GM18909 (cell line): ENCODE measurements around the gene OR8H3.
"Not testable (repeated sequence)": the region's sequence is repeated elsewhere in the genome, so short reads cannot be mapped to it uniquely, and the experiment has no call there.

Source experiments
- ATAC-seq: cut with Tn5 transposase; IDR thresholded peaks from one replicate; pipeline ENCODE4 v1.9.1; 2021; ENCODE audit warnings: mild to moderate bottlenecking; ENCODE audit not compliant: unreplicated experiment, poor library complexity

OR8H3 gene

DNA sequence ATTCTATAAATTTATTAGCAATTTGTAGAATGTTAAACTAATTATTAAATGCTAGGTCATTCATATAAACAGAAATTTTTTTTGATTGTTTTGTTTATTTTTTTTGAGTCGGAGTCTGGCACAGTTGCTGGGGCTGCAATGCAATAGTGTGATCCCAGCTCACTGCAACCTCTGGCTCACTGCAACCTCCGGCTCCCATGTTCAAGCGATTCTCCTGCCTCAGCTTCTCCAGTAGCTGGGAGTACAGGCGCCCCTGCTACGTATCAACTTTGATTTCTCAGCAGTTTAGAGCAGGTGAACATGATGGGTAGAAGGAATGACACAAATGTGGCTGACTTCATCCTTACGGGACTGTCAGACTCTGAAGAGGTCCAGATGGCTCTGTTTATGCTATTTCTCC lies at the start of gene OR8H3:
OR8H3 (plus strand) TSS at position 301 of the 400 bp plus-strand sequence; CDS start at position 301, 0 bp downstream.
- no peak for ATAC-seq

DNA sequence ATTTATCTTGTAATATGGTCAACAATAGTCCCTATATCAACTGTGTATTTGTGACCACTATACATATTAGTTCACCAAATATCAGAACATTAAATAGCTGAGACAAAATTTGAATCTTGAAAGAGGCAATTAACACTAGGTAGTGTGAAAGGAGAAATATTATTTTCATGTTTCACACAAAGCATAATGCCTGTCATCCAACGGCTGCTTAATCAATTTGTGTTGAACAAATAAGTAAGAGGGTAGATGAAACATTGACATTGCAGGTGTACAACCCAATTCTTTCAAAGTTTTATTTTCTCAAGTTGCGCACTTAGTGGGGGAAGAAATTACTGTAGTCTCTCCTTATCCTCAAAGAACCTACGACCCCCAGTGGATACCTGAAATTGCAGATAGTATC lies 32.5 kb upstream of the OR8H3 start:
- no peak for ATAC-seq

DNA sequence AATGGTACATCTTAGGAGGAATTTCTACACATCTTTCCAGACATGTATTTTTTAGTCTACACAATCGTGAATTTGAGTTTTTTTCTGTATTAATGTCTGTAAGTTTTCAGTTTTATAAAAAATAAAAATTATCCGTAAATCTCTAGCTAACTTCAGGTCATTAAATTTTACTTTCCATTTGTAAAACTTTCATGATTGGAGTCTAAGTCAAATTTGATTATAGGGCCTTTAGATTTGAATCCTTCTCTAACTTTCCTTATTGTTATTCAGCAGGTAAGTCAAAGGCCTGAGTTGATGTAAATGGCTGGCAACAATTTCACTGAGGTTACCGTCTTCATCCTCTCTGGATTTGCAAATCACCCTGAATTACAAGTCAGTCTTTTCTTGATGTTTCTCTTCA lies 29.2 kb upstream of the OR8H3 start, which contains the start of gene OR8I2:
OR8I2 (plus strand) TSS at position 301 of the 400 bp plus-strand sequence; CDS start at position 301, 0 bp downstream.
- ATAC-seq: no peak

GRCh38 chr11:56103210-56103737 lies 18.9 kb upstream of the OR8H3 start, which contains the start of gene OR8H2:
Gene OR8H2 (plus strand): TSS chr11:56103687. CDS start chr11:56105043, 1,356 bp downstream.
- no peak for ATAC-seq

- ATAC-seq: no peak
Measured at GRCh38 chr11:56140151-56140661, 18.0 kb downstream of the OR8H3 start, which contains the start of gene OR8J3. Gene OR8J3 (minus strand): TSS chr11:56140201. CDS start chr11:56137718, 2,483 bp downstream.

- ATAC-seq: not testable (repeated sequence)
Measured at GRCh38 chr11:56143681-56144080, 21.5 kb downstream of the OR8H3 start.

- no peak for ATAC-seq
Measured at GRCh38 chr11:56151376-56151775, 29.2 kb downstream of the OR8H3 start.

- no peak for ATAC-seq
Measured at GRCh38 chr11:56152333-56152732, 30.2 kb downstream of the OR8H3 start.

DNA sequence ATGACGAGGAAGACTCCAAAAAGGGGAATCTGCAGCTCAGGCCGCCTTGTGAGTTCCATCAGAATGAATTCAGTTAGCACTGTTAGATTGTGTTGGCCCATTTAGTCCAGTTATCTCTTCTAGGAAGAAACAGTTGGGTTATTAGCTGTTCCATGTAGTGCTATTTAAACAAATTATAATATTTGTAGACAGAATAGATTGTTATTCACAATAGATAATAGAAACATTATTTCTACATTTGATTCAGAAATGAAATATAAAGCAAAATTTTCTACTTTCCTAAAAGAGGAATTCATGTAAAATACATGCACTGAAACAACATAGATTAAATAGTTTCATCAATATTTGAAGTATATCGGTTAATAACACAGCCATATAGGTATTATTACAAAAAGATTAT lies 38.0 kb downstream of the OR8H3 start, which contains the start of gene OR8K5:
OR8K5 (minus strand) TSS at position 101 of the 400 bp plus-strand sequence; CDS start at position 101, 0 bp downstream.
- ATAC-seq: no peak

- ATAC-seq: no peak
Measured at GRCh38 chr11:56163804-56164203, 41.6 kb downstream of the OR8H3 start.

- ATAC-seq: no peak
Measured at GRCh38 chr11:56172256-56172830, 50.2 kb downstream of the OR8H3 start.
